Bone marrow (tissue), 2 donors: Measurements from ENCODE around the gene IRF2.

Experiments
- DNase-seq, 2 donors: peaks; one replicate each; lab custom pipeline; 2025; lab: John Stamatoyannopoulos, UW

The IRF2 gene

GRCh38 chr4:184409502-184409901 lies 64.8 kb downstream of the IRF2 start:
- DNase-seq: no peak

GRCh38 chr4:184408684-184409081 lies 65.7 kb downstream of the IRF2 start:
- DNase-seq: no peak

GRCh38 chr4:184408021-184408683 lies 66.2 kb downstream of the IRF2 start:
- peak in 1 of 2 donors; percentile 25 for DNase-seq

- peak in 1 of 2 donors; percentile 42 for DNase-seq
Observed at GRCh38 chr4:184406958-184407391, 67.4 kb downstream of the IRF2 start.

GRCh38 chr4:184404047-184404446 lies 70.3 kb downstream of the IRF2 start:
- no peak for DNase-seq

- no peak for DNase-seq
Observed at GRCh38 chr4:184403384-184403781, 71.0 kb downstream of the IRF2 start.

- DNase-seq: no peak
Observed at GRCh38 chr4:184402740-184403383, 71.5 kb downstream of the IRF2 start.

GRCh38 chr4:184402239-184402638 lies 72.1 kb downstream of the IRF2 start:
- no peak for DNase-seq

- no peak for DNase-seq
Observed at GRCh38 chr4:184401397-184402171, 72.8 kb downstream of the IRF2 start.

GRCh38 chr4:184400891-184401290 lies 73.5 kb downstream of the IRF2 start:
- no peak for DNase-seq

GRCh38 chr4:184400375-184400870 lies 73.9 kb downstream of the IRF2 start:
- no peak for DNase-seq

GRCh38 chr4:184399512-184399908 lies 74.8 kb downstream of the IRF2 start:
- DNase-seq: no peak

GRCh38 chr4:184398741-184399511 lies 75.4 kb downstream of the IRF2 start:
- no peak for DNase-seq

- DNase-seq: no peak
Observed at GRCh38 chr4:184397516-184398163, 76.7 kb downstream of the IRF2 start.

- DNase-seq: no peak
Observed at GRCh38 chr4:184396570-184397515, 77.5 kb downstream of the IRF2 start.

- DNase-seq: no peak
Observed at GRCh38 chr4:184395971-184396391, 78.4 kb downstream of the IRF2 start.

- DNase-seq: no peak
Observed at GRCh38 chr4:184395451-184395917, 78.9 kb downstream of the IRF2 start.

GRCh38 chr4:184392748-184393559 lies 81.4 kb downstream of the IRF2 start:
- DNase-seq: no peak

GRCh38 chr4:184392316-184392715 lies 82.0 kb downstream of the IRF2 start:
- DNase-seq: no peak
